ENCODE results near the gene VSIG10L.

Gene VSIG10L

GRCh38 chr19:51295382-51296126 lies 46.4 kb downstream of the VSIG10L start:
- no peak for TF ChIP-seq CTCF (IDR thresholded peaks at IDR 0.05; ENCODE audit: low read depth, low read length)
- H3K4me3 ChIP-seq (replicated peaks in 1 of 2; ENCODE audit: low read depth in 2 of 2, low read length in 2 of 2): no peak overlapping the region
- DNase-seq (ENCODE audit: low read depth in 2 of 2): no peak

- TF ChIP-seq CTCF (IDR thresholded peaks at IDR 0.05; ENCODE audit: low read depth, low read length): no peak
- DNase-seq (ENCODE audit: low read depth in 2 of 2): no peak
- H3K4me3 ChIP-seq (replicated peaks in 1 of 2; ENCODE audit: low read depth in 2 of 2, low read length in 2 of 2): no peak overlapping the region
Observed at GRCh38 chr19:51294977-51295375, 47.0 kb downstream of the VSIG10L start.

GRCh38 chr19:51294211-51294976 lies 47.5 kb downstream of the VSIG10L start:
- no peak for TF ChIP-seq CTCF (IDR thresholded peaks at IDR 0.05; ENCODE audit: low read depth, low read length)
- H3K4me3 ChIP-seq (replicated peaks in 1 of 2; ENCODE audit: low read depth in 2 of 2, low read length in 2 of 2): no peak overlapping the region
- DNase-seq (ENCODE audit: low read depth in 2 of 2): no peak

- DNase-seq (ENCODE audit: low read depth in 2 of 2): no peak
- H3K4me3 ChIP-seq (replicated peaks in 1 of 2; ENCODE audit: low read depth in 2 of 2, low read length in 2 of 2): no peak overlapping the region
- TF ChIP-seq CTCF (IDR thresholded peaks at IDR 0.05; ENCODE audit: low read depth, low read length): no peak
Observed at GRCh38 chr19:51293571-51294210, 48.2 kb downstream of the VSIG10L start.

- no peak overlapping the region for H3K4me3 ChIP-seq (replicated peaks in 1 of 2; ENCODE audit: low read depth in 2 of 2, low read length in 2 of 2)
- no peak for TF ChIP-seq CTCF (IDR thresholded peaks at IDR 0.05; ENCODE audit: low read depth, low read length)
Observed at GRCh38 chr19:51292971-51293370, 49.0 kb downstream of the VSIG10L start.

GRCh38 chr19:51289635-51290034 lies 52.3 kb downstream of the VSIG10L start:
- no peak for TF ChIP-seq CTCF (IDR thresholded peaks at IDR 0.05; ENCODE audit: low read depth, low read length)
- no peak for DNase-seq (ENCODE audit: low read depth in 2 of 2)
- no peak overlapping the region for H3K4me3 ChIP-seq (replicated peaks in 1 of 2; ENCODE audit: low read depth in 2 of 2, low read length in 2 of 2)

More at GRCh38 chr19:51292971-51293370, 49.0 kb downstream of the VSIG10L start:
- no peak for DNase-seq (ENCODE audit: low read depth in 2 of 2)
